Measurements from ENCODE around the gene PNPLA3.

- TF ChIP-seq POLR2A (IDR thresholded peaks at IDR 0.05) (no peak), CTCF (IDR thresholded peaks at IDR 0.05) (no peak)
Measured at GRCh38 chr22:43988116-43988820, 64.7 kb downstream of the PNPLA3 start.

Data from heart left ventricle (tissue), 13 donors.